SK-N-SH treated with all-trans-retinoic acid at 6 μM for 48 hours (cell line): ENCODE results near the gene LCN1.

Experiments used
- GLIS3 ChIP-seq: fragments of 250-450 bp; sonication (Bioruptor Pico); IDR thresholded peaks from 2 replicates; pipeline ENCODE4 v1.5.0; 2020; ENCODE audit warnings: mild to moderate bottlenecking, moderate library complexity
- PPARA ChIP-seq: fragments of 250-450 bp; sonication (Bioruptor Pico); IDR thresholded peaks from 2 replicates; pipeline ENCODE4 v1.5.0; 2020; ENCODE audit warnings: mild to moderate bottlenecking, borderline replicate concordance
- ZFP3 ChIP-seq: fragments of 250-450 bp; sonication (Bioruptor Pico); IDR thresholded peaks from 2 replicates; pipeline ENCODE4 v1.5.0; 2020; ENCODE audit warnings: mild to moderate bottlenecking, moderate library complexity
- ZFP30 ChIP-seq: fragments of 450-650 bp; formaldehyde crosslinking; IDR thresholded peaks from 2 replicates; pipeline ENCODE4 v1.5.0; 2022; ENCODE audit warnings: mild to moderate bottlenecking, moderate library complexity

DNA sequence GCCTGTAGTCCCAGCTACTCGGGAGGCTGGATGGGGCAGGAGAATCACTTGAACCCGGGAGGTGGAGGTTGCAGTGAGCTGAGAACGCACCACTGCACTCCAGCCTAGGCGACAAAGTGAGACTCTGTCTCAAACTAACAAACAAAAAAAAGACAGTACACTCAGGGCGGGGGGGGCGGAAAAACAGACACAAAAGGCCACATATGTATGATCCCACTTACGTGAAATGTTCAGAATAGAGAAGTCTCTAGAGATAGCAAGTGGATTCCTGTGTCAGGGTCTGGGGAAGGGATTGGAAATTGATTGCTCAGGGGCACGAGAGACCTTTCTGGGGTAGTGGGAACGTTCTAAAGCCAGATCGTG is 9.0 kb upstream of the LCN1 start:
- TF ChIP-seq PPARA (CRISPR knock-in tag) (no peak), ZFP3 (CRISPR knock-in tag) (no peak), ZFP30 (CRISPR knock-in tag) (no peak), GLIS3 (no peak)
